ENCODE measurements around the gene FFAR3.

The FFAR3 gene, protein sequence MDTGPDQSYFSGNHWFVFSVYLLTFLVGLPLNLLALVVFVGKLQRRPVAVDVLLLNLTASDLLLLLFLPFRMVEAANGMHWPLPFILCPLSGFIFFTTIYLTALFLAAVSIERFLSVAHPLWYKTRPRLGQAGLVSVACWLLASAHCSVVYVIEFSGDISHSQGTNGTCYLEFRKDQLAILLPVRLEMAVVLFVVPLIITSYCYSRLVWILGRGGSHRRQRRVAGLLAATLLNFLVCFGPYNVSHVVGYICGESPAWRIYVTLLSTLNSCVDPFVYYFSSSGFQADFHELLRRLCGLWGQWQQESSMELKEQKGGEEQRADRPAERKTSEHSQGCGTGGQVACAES

GRCh38 chr19:35357867-35358573 lies at the start of gene FFAR3:
FFAR3 (plus strand) TSS chr19:35358460; CDS start chr19:35358891, 431 bp downstream.
- H3K27ac ChIP-seq (ENCODE audit: low read length), result no peak within 1 kb of the TSS
- no peaks in the 10 kb centered on the region for H3K9me3 ChIP-seq (ENCODE audit: control insufficient read depth in 2 of 2, low read length in 2 of 2)
- H3K4me1 ChIP-seq (ENCODE audit: control insufficient read depth, insufficient read depth, low read length), result no peaks in the 10 kb centered on the region
- H3K9ac ChIP-seq (ENCODE audit: low read length in 2 of 2), result no peak within 1 kb of the TSS
- no peak within 1 kb of the TSS for H3K4me3 ChIP-seq (ENCODE audit: low read length in 2 of 2)
- H3K27me3 ChIP-seq (ENCODE audit: control insufficient read depth in 1 of 2, insufficient read depth in 2 of 2, low read length in 2 of 2), result peaks cover 5 to 14% of the 10 kb centered on the region in 2 donors
- H3K36me3 ChIP-seq (ENCODE audit: control insufficient read depth in 2 of 2, insufficient read depth in 2 of 2, low read length in 2 of 2), result no peaks in the 10 kb centered on the region

- H3K4me3 ChIP-seq (ENCODE audit: low read length in 2 of 2), result no peak overlapping the region
- no peak overlapping the region for H3K9ac ChIP-seq (ENCODE audit: low read length in 2 of 2)
- no peaks in the 10 kb centered on the region for H3K36me3 ChIP-seq (ENCODE audit: control insufficient read depth in 2 of 2, insufficient read depth in 2 of 2, low read length in 2 of 2)
- H3K27ac ChIP-seq (ENCODE audit: low read length), result no peak overlapping the region
- H3K4me1 ChIP-seq (ENCODE audit: control insufficient read depth, insufficient read depth, low read length), result no peaks in the 10 kb centered on the region
- H3K27me3 ChIP-seq (ENCODE audit: control insufficient read depth in 1 of 2, insufficient read depth in 2 of 2, low read length in 2 of 2), result peaks cover 3 to 12% of the 10 kb centered on the region in 2 donors
- no peaks in the 10 kb centered on the region for H3K9me3 ChIP-seq (ENCODE audit: control insufficient read depth in 2 of 2, low read length in 2 of 2)
Measured at GRCh38 chr19:35308910-35309309, 49.4 kb upstream of the FFAR3 start.

GRCh38 chr19:35309481-35310279 lies 48.6 kb upstream of the FFAR3 start:
- H3K4me3 ChIP-seq (ENCODE audit: low read length in 2 of 2), result no peak overlapping the region
- H3K9ac ChIP-seq (ENCODE audit: low read length in 2 of 2), result no peak overlapping the region
- H3K36me3 ChIP-seq (ENCODE audit: control insufficient read depth in 2 of 2, insufficient read depth in 2 of 2, low read length in 2 of 2), result no peaks in the 10 kb centered on the region
- H3K9me3 ChIP-seq (ENCODE audit: control insufficient read depth in 2 of 2, low read length in 2 of 2), result no peaks in the 10 kb centered on the region
- peaks cover 3 to 9% of the 10 kb centered on the region in 2 donors for H3K27me3 ChIP-seq (ENCODE audit: control insufficient read depth in 1 of 2, insufficient read depth in 2 of 2, low read length in 2 of 2)
- no peak overlapping the region for H3K27ac ChIP-seq (ENCODE audit: low read length)
- H3K4me1 ChIP-seq (ENCODE audit: control insufficient read depth, insufficient read depth, low read length), result no peaks in the 10 kb centered on the region

DNA sequence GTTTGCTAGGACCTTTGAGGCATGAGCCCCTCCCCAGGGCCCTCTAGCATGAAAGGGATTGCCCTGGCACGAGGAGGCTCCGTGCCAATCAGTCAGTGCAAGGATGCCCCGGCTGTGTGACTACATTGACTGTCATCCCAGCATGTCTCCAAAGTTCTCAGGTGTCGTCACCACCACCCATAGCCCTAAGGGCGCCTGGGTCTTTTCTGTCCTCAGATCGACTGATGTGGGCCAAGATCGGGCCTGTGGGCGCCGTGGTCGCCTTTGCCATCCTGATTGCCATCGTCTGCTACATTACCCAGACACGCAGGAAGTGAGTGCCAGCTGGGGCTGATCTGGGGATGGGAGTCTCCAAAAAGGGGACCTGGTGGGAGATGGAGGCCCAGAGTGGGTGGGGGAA lies 47.9 kb upstream of the FFAR3 start:
- Histone ChIP-seq H3K9ac (ENCODE audit: low read length in 2 of 2) (no peak overlapping the region), H3K27ac (ENCODE audit: low read length) (no peak overlapping the region), H3K4me1 (ENCODE audit: control insufficient read depth, insufficient read depth, low read length) (no peaks in the 10 kb centered on the region), H3K36me3 (ENCODE audit: control insufficient read depth in 2 of 2, insufficient read depth in 2 of 2, low read length in 2 of 2) (no peaks in the 10 kb centered on the region), H3K9me3 (ENCODE audit: control insufficient read depth in 2 of 2, low read length in 2 of 2) (no peaks in the 10 kb centered on the region), H3K4me3 (ENCODE audit: low read length in 2 of 2) (no peak overlapping the region), H3K27me3 (ENCODE audit: control insufficient read depth in 1 of 2, insufficient read depth in 2 of 2, low read length in 2 of 2) (peaks cover 3 to 6% of the 10 kb centered on the region in 2 donors)

GRCh38 chr19:35310811-35311465 lies 47.3 kb upstream of the FFAR3 start:
- Histone ChIP-seq H3K27ac (ENCODE audit: low read length) (no peak overlapping the region), H3K36me3 (ENCODE audit: control insufficient read depth in 2 of 2, insufficient read depth in 2 of 2, low read length in 2 of 2) (no peaks in the 10 kb centered on the region), H3K9me3 (ENCODE audit: control insufficient read depth in 2 of 2, low read length in 2 of 2) (no peaks in the 10 kb centered on the region), H3K4me3 (ENCODE audit: low read length in 2 of 2) (no peak overlapping the region), H3K27me3 (ENCODE audit: control insufficient read depth in 1 of 2, insufficient read depth in 2 of 2, low read length in 2 of 2) (peaks cover 3 to 6% of the 10 kb centered on the region in 2 donors), H3K4me1 (ENCODE audit: control insufficient read depth, insufficient read depth, low read length) (no peaks in the 10 kb centered on the region), H3K9ac (ENCODE audit: low read length in 2 of 2) (no peak overlapping the region)

- Histone ChIP-seq H3K9ac (ENCODE audit: low read length in 2 of 2) (no peak overlapping the region), H3K36me3 (ENCODE audit: control insufficient read depth in 2 of 2, insufficient read depth in 2 of 2, low read length in 2 of 2) (no peaks in the 10 kb centered on the region), H3K4me1 (ENCODE audit: control insufficient read depth, insufficient read depth, low read length) (no peaks in the 10 kb centered on the region)
Measured at GRCh38 chr19:35311901-35312665, 46.2 kb upstream of the FFAR3 start.

GRCh38 chr19:35313587-35313986 lies 44.7 kb upstream of the FFAR3 start:
- H3K27me3 ChIP-seq (ENCODE audit: control insufficient read depth in 1 of 2, insufficient read depth in 2 of 2, low read length in 2 of 2), result peaks cover 3 to 6% of the 10 kb centered on the region in 2 donors
- H3K4me3 ChIP-seq (ENCODE audit: low read length in 2 of 2), result no peak overlapping the region
- no peak overlapping the region for H3K27ac ChIP-seq (ENCODE audit: low read length)
- no peak overlapping the region for H3K9ac ChIP-seq (ENCODE audit: low read length in 2 of 2)
- no peaks in the 10 kb centered on the region for H3K4me1 ChIP-seq (ENCODE audit: control insufficient read depth, insufficient read depth, low read length)
- H3K9me3 ChIP-seq (ENCODE audit: control insufficient read depth in 2 of 2, low read length in 2 of 2), result no peaks in the 10 kb centered on the region
- H3K36me3 ChIP-seq (ENCODE audit: control insufficient read depth in 2 of 2, insufficient read depth in 2 of 2, low read length in 2 of 2), result no peaks in the 10 kb centered on the region

More at GRCh38 chr19:35311901-35312665, 46.2 kb upstream of the FFAR3 start:
- no peak overlapping the region for H3K27ac ChIP-seq (ENCODE audit: low read length)
- no peak overlapping the region for H3K4me3 ChIP-seq (ENCODE audit: low read length in 2 of 2)
- peaks cover 3 to 9% of the 10 kb centered on the region in 2 donors for H3K27me3 ChIP-seq (ENCODE audit: control insufficient read depth in 1 of 2, insufficient read depth in 2 of 2, low read length in 2 of 2)
- H3K9me3 ChIP-seq (ENCODE audit: control insufficient read depth in 2 of 2, low read length in 2 of 2), result no peaks in the 10 kb centered on the region

- Histone ChIP-seq H3K9me3 (ENCODE audit: control insufficient read depth in 2 of 2, low read length in 2 of 2) (no peaks in the 10 kb centered on the region), H3K9ac (ENCODE audit: low read length in 2 of 2) (no peak overlapping the region), H3K4me1 (ENCODE audit: control insufficient read depth, insufficient read depth, low read length) (no peaks in the 10 kb centered on the region)
Measured at GRCh38 chr19:35314031-35314430, 44.2 kb upstream of the FFAR3 start.

GRCh38 chr19:35314858-35315470 lies 43.3 kb upstream of the FFAR3 start:
- H3K4me3 ChIP-seq (ENCODE audit: low read length in 2 of 2), result no peak overlapping the region
- H3K36me3 ChIP-seq (ENCODE audit: control insufficient read depth in 2 of 2, insufficient read depth in 2 of 2, low read length in 2 of 2), result no peaks in the 10 kb centered on the region
- H3K27ac ChIP-seq (ENCODE audit: low read length), result no peak overlapping the region
- no peaks in the 10 kb centered on the region for H3K9me3 ChIP-seq (ENCODE audit: control insufficient read depth in 2 of 2, low read length in 2 of 2)
- H3K27me3 ChIP-seq (ENCODE audit: control insufficient read depth in 1 of 2, insufficient read depth in 2 of 2, low read length in 2 of 2), result peaks cover 3% of the 10 kb centered on the region in 2 donors
- no peaks in the 10 kb centered on the region for H3K4me1 ChIP-seq (ENCODE audit: control insufficient read depth, insufficient read depth, low read length)
- H3K9ac ChIP-seq (ENCODE audit: low read length in 2 of 2), result no peak overlapping the region

More at GRCh38 chr19:35314031-35314430, 44.2 kb upstream of the FFAR3 start:
- Histone ChIP-seq H3K27me3 (ENCODE audit: control insufficient read depth in 1 of 2, insufficient read depth in 2 of 2, low read length in 2 of 2) (peaks cover 3 to 6% of the 10 kb centered on the region in 2 donors), H3K36me3 (ENCODE audit: control insufficient read depth in 2 of 2, insufficient read depth in 2 of 2, low read length in 2 of 2) (no peaks in the 10 kb centered on the region), H3K27ac (ENCODE audit: low read length) (no peak overlapping the region), H3K4me3 (ENCODE audit: low read length in 2 of 2) (no peak overlapping the region)

Measured in stomach smooth muscle (tissue), 2 donors.